Ishikawa (cell line): ENCODE results near the gene LRRC8D.

ENCODE experiments used
- EGR1 ChIP-seq: IDR thresholded peaks from 2 replicates; pipeline ENCODE4 v1.6.1; 2012
- EP300 ChIP-seq: IDR thresholded peaks from 2 replicates; pipeline ENCODE4 v1.6.1; 2012; ENCODE audit warnings: borderline replicate concordance

DNA sequence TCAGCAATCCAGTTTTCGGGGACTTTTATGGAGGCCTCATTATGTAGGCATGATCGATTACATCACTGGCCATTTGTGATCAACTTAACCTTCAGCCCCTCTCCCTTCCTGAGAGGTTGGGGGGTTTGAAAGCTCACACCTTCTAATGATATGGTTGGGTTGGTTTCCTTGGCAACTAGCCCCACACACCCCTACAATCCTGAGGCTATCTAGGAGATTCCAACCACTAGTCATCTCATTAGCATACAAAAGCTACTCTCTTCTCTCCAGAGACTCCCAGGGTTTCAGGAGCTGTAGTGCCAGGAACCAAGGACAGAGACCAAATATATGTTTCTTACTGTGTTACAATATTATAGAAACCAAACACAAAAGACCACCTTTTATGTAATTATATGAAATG, 138.9 kb downstream of the LRRC8D start:
- no peak for TF ChIP-seq EGR1
- TF ChIP-seq EP300 = no peak
